Measurements from ENCODE around the gene LATS2.

DNA sequence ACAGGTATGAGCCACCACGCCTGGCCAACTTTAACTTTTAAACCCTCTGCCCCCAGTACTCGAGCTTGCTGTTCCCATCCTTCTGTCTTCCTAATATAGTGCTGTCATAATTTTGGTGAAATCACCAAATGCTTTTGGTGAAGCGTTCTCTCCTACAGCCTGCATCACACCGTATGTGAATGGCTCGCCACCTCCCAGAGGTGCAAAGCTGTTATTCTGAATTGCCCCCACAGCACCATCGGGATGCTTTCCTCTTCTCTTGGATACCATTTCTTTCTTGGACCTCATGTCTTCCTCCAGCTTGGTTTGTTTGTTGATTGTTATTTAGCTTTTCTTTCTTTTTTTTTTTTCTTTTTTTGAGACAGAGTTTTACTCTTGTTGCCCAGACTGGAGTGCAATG is 105.9 kb downstream of the LATS2 start:
- TF ChIP-seq, protein P1, sequence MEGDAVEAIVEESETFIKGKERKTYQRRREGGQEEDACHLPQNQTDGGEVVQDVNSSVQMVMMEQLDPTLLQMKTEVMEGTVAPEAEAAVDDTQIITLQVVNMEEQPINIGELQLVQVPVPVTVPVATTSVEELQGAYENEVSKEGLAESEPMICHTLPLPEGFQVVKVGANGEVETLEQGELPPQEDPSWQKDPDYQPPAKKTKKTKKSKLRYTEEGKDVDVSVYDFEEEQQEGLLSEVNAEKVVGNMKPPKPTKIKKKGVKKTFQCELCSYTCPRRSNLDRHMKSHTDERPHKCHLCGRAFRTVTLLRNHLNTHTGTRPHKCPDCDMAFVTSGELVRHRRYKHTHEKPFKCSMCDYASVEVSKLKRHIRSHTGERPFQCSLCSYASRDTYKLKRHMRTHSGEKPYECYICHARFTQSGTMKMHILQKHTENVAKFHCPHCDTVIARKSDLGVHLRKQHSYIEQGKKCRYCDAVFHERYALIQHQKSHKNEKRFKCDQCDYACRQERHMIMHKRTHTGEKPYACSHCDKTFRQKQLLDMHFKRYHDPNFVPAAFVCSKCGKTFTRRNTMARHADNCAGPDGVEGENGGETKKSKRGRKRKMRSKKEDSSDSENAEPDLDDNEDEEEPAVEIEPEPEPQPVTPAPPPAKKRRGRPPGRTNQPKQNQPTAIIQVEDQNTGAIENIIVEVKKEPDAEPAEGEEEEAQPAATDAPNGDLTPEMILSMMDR (IDR thresholded peaks at IDR 0.05), result no peak
- TF ChIP-seq POLR2AphosphoS5 (IDR thresholded peaks at IDR 0.05) (no peak), POLR2A (IDR thresholded peaks at IDR 0.05) (no peak), EP300 (IDR thresholded peaks at IDR 0.05) (no peak)
